K562 (cell line): ENCODE measurements around the gene CNOT6.

ENCODE experiments used
- CEBPG ChIP-seq, 3 experiments: fragments of 200-800 bp in 1 of 3; sonication (Bioruptor generic) in 1 of 3; sonication (generic) in 1 of 3; formaldehyde crosslinking in 1 of 3; IDR thresholded peaks in 2 of 3; conservative IDR thresholded peaks in 1 of 3; 2 replicates each; pipeline versions ENCODE4 v1.6.1 to v1.8.0; 2016 to 2022; ENCODE audit warnings: missing compliant biosample characterization in 2 of 3, missing genetic modification characterization in 2 of 3, mild to moderate bottlenecking in 1 of 3, missing genetic modification reagents in 1 of 3
- EZH2 ChIP-seq: IDR thresholded peaks from 2 replicates; pipeline ENCODE4 v1.6.1; 2012; ENCODE audit warnings: low read depth, mild to moderate bottlenecking, inconsistent platforms, low read length, borderline replicate concordance
- MYBL2 ChIP-seq, 2 experiments: fragments of 450-650 bp in 1 of 2; sonication (generic) in 1 of 2; formaldehyde crosslinking in 1 of 2; IDR thresholded peaks; 2 replicates each; pipeline versions ENCODE4 v1.6.1 to v1.8.1; 2017 to 2022; ENCODE audit warnings: borderline replicate concordance in 1 of 2, inconsistent platforms in 1 of 2, low read depth in 1 of 2, mild to moderate bottlenecking in 1 of 2, missing genetic modification reagents in 1 of 2, moderate library complexity in 1 of 2
- NCOR1 ChIP-seq: fragments of 450-650 bp; IDR thresholded peaks from 2 replicates; pipeline ENCODE4 v1.6.1; 2016; ENCODE audit warnings: mild to moderate bottlenecking, moderate library complexity
- RFX5 ChIP-seq: IDR thresholded peaks from 2 replicates; pipeline ENCODE4 v1.6.1; 2011; ENCODE audit warnings: low read depth, mild to moderate bottlenecking, improper control_type of control experiment, low read length
- TARDBP ChIP-seq: fragments of 450-650 bp; IDR thresholded peaks from 2 replicates; pipeline ENCODE4 v1.6.1; 2016
- TCF7 ChIP-seq: sonication (generic); IDR thresholded peaks from 2 replicates; pipeline ENCODE4 v1.6.1; 2016; ENCODE audit warnings: antibody characterized with exemption, borderline replicate concordance
- ZFX ChIP-seq: sonication (generic); formaldehyde crosslinking; IDR thresholded peaks from 2 replicates; pipeline ENCODE4 v1.8.0; 2022; ENCODE audit warnings: mild to moderate bottlenecking, missing genetic modification reagents, moderate library complexity
- TF ChIP-seq, protein P1 (sequence below), 3 experiments: IDR thresholded peaks in 2 of 3; conservative IDR thresholded peaks in 1 of 3; 2 replicates each; pipeline ENCODE4 v1.5.1; 2011 to 2012; ENCODE audit warnings: low read length in 3 of 3, mild to moderate bottlenecking in 3 of 3, control low read depth in 2 of 3, improper control_type of control experiment in 1 of 3, inconsistent platforms in 1 of 3, low read depth in 1 of 3, mixed read lengths in 1 of 3, moderate library complexity in 1 of 3; ENCODE audit not compliant: insufficient read depth in 2 of 3
- TF ChIP-seq, protein P2 (sequence below): sonication (generic); formaldehyde crosslinking; IDR thresholded peaks from 2 replicates; pipeline ENCODE4 v1.8.0; 2022; ENCODE audit warnings: missing genetic modification reagents, mild to moderate bottlenecking, borderline replicate concordance
- TF ChIP-seq, protein P3 (sequence below), 2 experiments: fragments of 450-650 bp; IDR thresholded peaks; 2 replicates each; pipeline ENCODE4 v1.6.1; 2016; ENCODE audit warnings: mild to moderate bottlenecking in 2 of 2, borderline replicate concordance in 1 of 2, low read depth in 1 of 2, moderate library complexity in 1 of 2
- TF ChIP-seq, protein P4 (sequence below): IDR thresholded peaks from 2 replicates; pipeline ENCODE4 v1.6.1; 2012; ENCODE audit warnings: low read depth, low read length, improper control_type of control experiment, borderline replicate concordance
- TF ChIP-seq, protein P5 (sequence below): fragments of 450-650 bp; IDR thresholded peaks from 2 replicates; pipeline ENCODE4 v1.6.1; 2017; ENCODE audit warnings: antibody characterized with exemption, mild to moderate bottlenecking

DNA sequence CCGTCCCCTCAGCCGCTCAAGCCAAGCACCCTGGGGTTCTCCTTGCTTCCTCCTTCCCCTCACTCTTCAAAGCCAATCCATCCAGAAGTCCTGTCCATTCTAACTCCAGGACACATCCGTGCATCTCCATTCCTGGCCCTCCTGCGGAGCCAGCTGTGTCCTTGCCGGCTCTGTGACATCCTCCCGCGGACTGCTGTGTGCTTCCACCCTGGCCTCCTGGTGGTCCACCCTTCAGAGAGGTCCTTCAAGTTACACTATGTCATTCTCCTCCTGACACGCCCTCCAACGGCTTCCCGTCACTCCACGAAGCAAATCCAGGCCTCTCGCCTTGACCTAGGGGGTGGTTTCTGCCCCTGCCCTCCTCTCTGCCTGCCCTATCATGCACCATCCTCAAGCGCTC, 110.1 kb downstream of the CNOT6 start:
- TF ChIP-seq TARDBP (no peak), MYBL2 (IDR thresholded peaks at IDR 0.05; ENCODE audit: low read depth) (no peak), MYBL2 (CRISPR knock-in tag; IDR thresholded peaks at IDR 0.05; ENCODE audit: borderline replicate concordance) (no peak), EZH2 (no peak), ZFX (CRISPR knock-in tag) (no peak), CEBPG (CRISPR knock-in tag; IDR thresholded peaks at IDR 0.05) (no peak), CEBPG (tag; conservative IDR thresholded peaks at IDR 0.05 in 1 of 2, IDR thresholded peaks at IDR 0.05 in 1 of 2) (no peak), TCF7 (no peak), NCOR1 (no peak), RFX5 (no peak)
- TF ChIP-seq, protein P1, sequence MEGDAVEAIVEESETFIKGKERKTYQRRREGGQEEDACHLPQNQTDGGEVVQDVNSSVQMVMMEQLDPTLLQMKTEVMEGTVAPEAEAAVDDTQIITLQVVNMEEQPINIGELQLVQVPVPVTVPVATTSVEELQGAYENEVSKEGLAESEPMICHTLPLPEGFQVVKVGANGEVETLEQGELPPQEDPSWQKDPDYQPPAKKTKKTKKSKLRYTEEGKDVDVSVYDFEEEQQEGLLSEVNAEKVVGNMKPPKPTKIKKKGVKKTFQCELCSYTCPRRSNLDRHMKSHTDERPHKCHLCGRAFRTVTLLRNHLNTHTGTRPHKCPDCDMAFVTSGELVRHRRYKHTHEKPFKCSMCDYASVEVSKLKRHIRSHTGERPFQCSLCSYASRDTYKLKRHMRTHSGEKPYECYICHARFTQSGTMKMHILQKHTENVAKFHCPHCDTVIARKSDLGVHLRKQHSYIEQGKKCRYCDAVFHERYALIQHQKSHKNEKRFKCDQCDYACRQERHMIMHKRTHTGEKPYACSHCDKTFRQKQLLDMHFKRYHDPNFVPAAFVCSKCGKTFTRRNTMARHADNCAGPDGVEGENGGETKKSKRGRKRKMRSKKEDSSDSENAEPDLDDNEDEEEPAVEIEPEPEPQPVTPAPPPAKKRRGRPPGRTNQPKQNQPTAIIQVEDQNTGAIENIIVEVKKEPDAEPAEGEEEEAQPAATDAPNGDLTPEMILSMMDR (IDR thresholded peaks at IDR 0.05 in 2 of 3, conservative IDR thresholded peaks at IDR 0.05 in 1 of 3; ENCODE audit: insufficient read depth in 2 of 3, low read depth in 1 of 3, low read length in 3 of 3): no peak
- TF ChIP-seq, protein P2, sequence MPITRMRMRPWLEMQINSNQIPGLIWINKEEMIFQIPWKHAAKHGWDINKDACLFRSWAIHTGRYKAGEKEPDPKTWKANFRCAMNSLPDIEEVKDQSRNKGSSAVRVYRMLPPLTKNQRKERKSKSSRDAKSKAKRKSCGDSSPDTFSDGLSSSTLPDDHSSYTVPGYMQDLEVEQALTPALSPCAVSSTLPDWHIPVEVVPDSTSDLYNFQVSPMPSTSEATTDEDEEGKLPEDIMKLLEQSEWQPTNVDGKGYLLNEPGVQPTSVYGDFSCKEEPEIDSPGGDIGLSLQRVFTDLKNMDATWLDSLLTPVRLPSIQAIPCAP (CRISPR knock-in tag): no peak
- TF ChIP-seq, protein P3, sequence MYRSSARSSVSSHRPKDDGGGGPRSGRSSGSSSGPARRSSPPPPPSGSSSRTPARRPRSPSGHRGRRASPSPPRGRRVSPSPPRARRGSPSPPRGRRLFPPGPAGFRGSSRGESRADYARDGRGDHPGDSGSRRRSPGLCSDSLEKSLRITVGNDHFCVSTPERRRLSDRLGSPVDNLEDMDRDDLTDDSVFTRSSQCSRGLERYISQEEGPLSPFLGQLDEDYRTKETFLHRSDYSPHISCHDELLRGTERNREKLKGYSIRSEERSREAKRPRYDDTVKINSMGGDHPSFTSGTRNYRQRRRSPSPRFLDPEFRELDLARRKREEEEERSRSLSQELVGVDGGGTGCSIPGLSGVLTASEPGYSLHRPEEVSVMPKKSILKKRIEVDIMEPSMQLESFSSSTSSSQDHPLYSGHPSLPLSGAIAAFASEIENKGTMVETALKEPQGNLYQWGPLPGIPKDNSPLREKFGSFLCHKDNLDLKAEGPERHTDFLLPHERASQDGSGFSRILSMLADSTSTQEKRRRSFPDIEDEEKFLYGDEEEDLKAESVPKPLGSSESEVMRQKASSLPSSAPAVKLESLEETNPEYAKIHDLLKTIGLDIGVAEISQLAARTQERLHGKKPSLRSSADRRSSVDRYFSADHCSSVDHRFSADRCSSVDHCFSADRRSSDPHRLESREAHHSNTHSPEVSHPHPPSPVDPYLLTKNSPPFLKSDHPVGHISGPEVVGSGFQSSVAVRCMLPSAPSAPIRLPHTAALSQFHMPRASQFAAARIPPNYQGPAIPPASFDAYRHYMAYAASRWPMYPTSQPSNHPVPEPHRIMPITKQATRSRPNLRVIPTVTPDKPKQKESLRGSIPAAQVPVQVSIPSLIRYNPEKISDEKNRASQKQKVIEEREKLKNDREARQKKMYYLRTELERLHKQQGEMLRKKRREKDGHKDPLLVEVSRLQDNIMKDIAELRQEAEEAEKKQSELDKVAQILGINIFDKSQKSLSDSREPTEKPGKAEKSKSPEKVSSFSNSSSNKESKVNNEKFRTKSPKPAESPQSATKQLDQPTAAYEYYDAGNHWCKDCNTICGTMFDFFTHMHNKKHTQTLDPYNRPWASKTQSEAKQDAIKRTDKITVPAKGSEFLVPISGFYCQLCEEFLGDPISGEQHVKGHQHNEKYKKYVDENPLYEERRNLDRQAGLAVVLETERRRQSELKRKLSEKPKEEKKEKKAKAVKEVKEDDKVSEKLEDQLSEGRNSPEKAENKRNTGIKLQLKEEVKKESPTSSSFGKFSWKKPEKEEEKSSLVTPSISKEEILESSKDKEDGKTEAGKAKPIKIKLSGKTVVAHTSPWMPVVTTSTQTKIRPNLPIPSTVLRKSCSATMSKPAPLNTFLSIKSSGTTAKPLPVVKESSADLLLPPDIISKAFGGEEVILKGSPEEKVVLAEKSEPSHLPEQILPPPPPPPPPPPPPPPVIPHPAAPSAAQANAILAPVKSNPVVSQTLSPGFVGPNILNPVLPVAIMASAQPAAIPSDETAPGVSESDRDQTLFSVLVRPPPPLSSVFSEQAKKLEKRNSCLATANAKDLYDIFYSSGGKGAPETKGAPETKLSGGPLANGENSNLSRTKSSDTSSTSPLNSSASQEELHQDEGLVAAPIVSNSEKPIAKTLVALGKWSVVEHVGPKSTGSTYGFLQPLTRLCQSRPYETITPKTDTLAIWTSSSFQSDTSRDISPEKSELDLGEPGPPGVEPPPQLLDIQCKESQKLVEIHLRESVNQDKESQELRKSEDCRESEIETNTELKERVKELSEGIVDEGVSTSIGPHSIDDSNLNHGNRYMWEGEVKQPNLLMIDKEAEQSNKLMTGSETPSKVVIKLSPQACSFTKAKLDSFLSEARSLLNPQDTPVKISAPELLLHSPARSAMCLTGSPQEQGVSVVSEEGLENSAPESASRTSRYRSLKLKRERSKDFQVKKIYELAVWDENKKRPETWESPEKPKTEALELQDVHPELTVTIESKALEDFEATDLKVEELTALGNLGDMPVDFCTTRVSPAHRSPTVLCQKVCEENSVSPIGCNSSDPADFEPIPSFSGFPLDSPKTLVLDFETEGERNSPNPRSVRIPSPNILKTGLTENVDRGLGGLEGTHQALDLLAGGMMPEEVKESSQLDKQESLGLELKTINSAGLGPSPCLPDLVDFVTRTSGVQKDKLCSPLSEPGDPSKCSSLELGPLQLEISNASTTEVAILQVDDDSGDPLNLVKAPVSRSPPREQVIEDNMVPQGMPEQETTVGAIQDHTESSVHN (IDR thresholded peaks at IDR 0.05; ENCODE audit: borderline replicate concordance in 1 of 2, low read depth in 1 of 2): no peak
- TF ChIP-seq, protein P4, sequence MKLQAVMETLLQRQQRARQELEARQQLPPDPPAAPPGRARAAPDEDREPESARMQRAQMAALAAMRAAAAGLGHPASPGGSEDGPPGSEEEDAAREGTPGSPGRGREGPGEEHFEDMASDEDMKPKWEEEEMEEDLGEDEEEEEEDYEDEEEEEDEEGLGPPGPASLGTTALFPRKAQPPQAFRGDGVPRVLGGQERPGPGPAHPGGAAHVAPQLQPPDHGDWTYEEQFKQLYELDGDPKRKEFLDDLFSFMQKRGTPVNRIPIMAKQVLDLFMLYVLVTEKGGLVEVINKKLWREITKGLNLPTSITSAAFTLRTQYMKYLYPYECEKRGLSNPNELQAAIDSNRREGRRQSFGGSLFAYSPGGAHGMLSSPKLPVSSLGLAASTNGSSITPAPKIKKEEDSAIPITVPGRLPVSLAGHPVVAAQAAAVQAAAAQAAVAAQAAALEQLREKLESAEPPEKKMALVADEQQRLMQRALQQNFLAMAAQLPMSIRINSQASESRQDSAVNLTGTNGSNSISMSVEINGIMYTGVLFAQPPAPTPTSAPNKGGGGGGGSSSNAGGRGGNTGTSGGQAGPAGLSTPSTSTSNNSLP: no peak
- TF ChIP-seq, protein P5, sequence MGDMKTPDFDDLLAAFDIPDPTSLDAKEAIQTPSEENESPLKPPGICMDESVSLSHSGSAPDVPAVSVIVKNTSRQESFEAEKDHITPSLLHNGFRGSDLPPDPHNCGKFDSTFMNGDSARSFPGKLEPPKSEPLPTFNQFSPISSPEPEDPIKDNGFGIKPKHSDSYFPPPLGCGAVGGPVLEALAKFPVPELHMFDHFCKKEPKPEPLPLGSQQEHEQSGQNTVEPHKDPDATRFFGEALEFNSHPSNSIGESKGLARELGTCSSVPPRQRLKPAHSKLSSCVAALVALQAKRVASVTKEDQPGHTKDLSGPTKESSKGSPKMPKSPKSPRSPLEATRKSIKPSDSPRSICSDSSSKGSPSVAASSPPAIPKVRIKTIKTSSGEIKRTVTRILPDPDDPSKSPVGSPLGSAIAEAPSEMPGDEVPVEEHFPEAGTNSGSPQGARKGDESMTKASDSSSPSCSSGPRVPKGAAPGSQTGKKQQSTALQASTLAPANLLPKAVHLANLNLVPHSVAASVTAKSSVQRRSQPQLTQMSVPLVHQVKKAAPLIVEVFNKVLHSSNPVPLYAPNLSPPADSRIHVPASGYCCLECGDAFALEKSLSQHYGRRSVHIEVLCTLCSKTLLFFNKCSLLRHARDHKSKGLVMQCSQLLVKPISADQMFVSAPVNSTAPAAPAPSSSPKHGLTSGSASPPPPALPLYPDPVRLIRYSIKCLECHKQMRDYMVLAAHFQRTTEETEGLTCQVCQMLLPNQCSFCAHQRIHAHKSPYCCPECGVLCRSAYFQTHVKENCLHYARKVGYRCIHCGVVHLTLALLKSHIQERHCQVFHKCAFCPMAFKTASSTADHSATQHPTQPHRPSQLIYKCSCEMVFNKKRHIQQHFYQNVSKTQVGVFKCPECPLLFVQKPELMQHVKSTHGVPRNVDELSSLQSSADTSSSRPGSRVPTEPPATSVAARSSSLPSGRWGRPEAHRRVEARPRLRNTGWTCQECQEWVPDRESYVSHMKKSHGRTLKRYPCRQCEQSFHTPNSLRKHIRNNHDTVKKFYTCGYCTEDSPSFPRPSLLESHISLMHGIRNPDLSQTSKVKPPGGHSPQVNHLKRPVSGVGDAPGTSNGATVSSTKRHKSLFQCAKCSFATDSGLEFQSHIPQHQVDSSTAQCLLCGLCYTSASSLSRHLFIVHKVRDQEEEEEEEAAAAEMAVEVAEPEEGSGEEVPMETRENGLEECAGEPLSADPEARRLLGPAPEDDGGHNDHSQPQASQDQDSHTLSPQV: no peak
